ENCODE data around the gene CHID1.
A peak's percentile ranks its signal among the peaks of the same experiment; 100 is the strongest.

The CHID1 gene

GRCh38 chr11:864898-865297 lies 45.7 kb downstream of the CHID1 start:
- no peak for TF ChIP-seq POLR2A (IDR thresholded peaks at IDR 0.05; ENCODE audit: low read depth, low read length)
- DNase-seq (ENCODE audit: insufficient read length, low spot score) = no peak
- no peak for FAIRE-seq

GRCh38 chr11:863910-864827 lies 46.4 kb downstream of the CHID1 start:
- TF ChIP-seq POLR2A (IDR thresholded peaks at IDR 0.05; ENCODE audit: low read depth, low read length) = no peak
- no peak for DNase-seq (ENCODE audit: insufficient read length, low spot score)
- no peak for FAIRE-seq

GRCh38 chr11:863023-863909 lies 47.3 kb downstream of the CHID1 start:
- no peak for DNase-seq (ENCODE audit: insufficient read length, low spot score)
- no peak for TF ChIP-seq POLR2A (IDR thresholded peaks at IDR 0.05; ENCODE audit: low read depth, low read length)
- FAIRE-seq = no peak

GRCh38 chr11:862696-863022 lies 48.0 kb downstream of the CHID1 start:
- no peak for DNase-seq (ENCODE audit: insufficient read length, low spot score)
- FAIRE-seq = no peak
- no peak for TF ChIP-seq POLR2A (IDR thresholded peaks at IDR 0.05; ENCODE audit: low read depth, low read length)

GRCh38 chr11:862081-862661 lies 48.4 kb downstream of the CHID1 start:
- no peak for DNase-seq (ENCODE audit: insufficient read length, low spot score)
- no peak for TF ChIP-seq POLR2A (IDR thresholded peaks at IDR 0.05; ENCODE audit: low read depth, low read length)
- no peak for FAIRE-seq

GRCh38 chr11:861105-861479 lies 49.5 kb downstream of the CHID1 start:
- FAIRE-seq = no peak
- TF ChIP-seq POLR2A (IDR thresholded peaks at IDR 0.05; ENCODE audit: low read depth, low read length) = no peak
- no peak for DNase-seq (ENCODE audit: insufficient read length, low spot score)

- DNase-seq (ENCODE audit: insufficient read length, low spot score) (no peak), FAIRE-seq (no peak)
- TF ChIP-seq POLR2A (IDR thresholded peaks at IDR 0.05; ENCODE audit: low read depth, low read length) = no peak
Measured at GRCh38 chr11:860234-861104, 50.1 kb downstream of the CHID1 start.

GRCh38 chr11:859394-860131 lies 51.0 kb downstream of the CHID1 start:
- TF ChIP-seq POLR2A (IDR thresholded peaks at IDR 0.05; ENCODE audit: low read depth, low read length) = no peak
- DNase-seq (ENCODE audit: insufficient read length, low spot score) (peak; percentile 71), FAIRE-seq (no peak)

- FAIRE-seq = no peak
- DNase-seq (ENCODE audit: insufficient read length, low spot score) = no peak
- TF ChIP-seq POLR2A (IDR thresholded peaks at IDR 0.05; ENCODE audit: low read depth, low read length) = no peak
Measured at GRCh38 chr11:858762-859339, 51.8 kb downstream of the CHID1 start.

GRCh38 chr11:858053-858761 lies 52.4 kb downstream of the CHID1 start:
- no peak for TF ChIP-seq POLR2A (IDR thresholded peaks at IDR 0.05; ENCODE audit: low read depth, low read length)
- DNase-seq (ENCODE audit: insufficient read length, low spot score) (no peak), FAIRE-seq (no peak)

GRCh38 chr11:856397-856796 lies 54.2 kb downstream of the CHID1 start:
- TF ChIP-seq POLR2A (IDR thresholded peaks at IDR 0.05; ENCODE audit: low read depth, low read length) = no peak
- FAIRE-seq = no peak

GRCh38 chr11:855796-856195 lies 54.8 kb downstream of the CHID1 start:
- DNase-seq (ENCODE audit: insufficient read length, low spot score) (no peak), FAIRE-seq (no peak)
- no peak for TF ChIP-seq POLR2A (IDR thresholded peaks at IDR 0.05; ENCODE audit: low read depth, low read length)

More at GRCh38 chr11:856397-856796, 54.2 kb downstream of the CHID1 start:
- no peak for DNase-seq (ENCODE audit: insufficient read length, low spot score)

Measured in H54 (cell line).